ENCODE results near the gene AFF3.

Gene AFF3

GRCh38 chr2:100151310-100151709, 8.9 kb upstream of the AFF3 start:
- no peak for DNase-seq (ENCODE audit: low read depth in 2 of 3, low spot score in 1 of 3)

DNA sequence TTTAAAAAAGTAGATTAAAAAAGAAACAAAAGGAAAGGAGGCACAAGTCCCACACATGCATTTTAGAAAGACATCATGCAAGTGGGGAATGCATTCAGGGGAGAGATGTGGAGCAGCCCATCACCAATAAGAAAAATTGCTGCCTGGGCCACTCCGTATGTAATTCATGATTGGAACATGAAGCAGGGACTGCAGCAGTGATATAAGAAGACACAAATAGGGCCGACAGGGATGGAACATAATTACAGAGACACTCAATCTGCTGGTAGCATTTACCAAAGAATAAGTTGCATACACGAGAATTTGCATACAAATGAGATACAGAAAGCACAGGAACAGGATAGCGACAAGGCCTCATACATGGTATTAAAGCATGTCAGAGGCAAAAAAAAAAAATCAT, 6.5 kb upstream of the AFF3 start:
- DNase-seq (ENCODE audit: low read depth in 2 of 3, low spot score in 1 of 3): no peak

GRCh38 chr2:100146657-100146960, 4.2 kb upstream of the AFF3 start:
- DNase-seq (ENCODE audit: low read depth in 2 of 3, low spot score in 1 of 3): no peak

- DNase-seq (ENCODE audit: low read depth in 2 of 3, low spot score in 1 of 3): no peak
These were observed 3.7 kb upstream of the AFF3 start for GRCh38 chr2:100145893-100146656.

- DNase-seq (ENCODE audit: low read depth in 2 of 3, low spot score in 1 of 3): no peak
These were observed 896 bp upstream of the AFF3 start for GRCh38 chr2:100143286-100143685.

- DNase-seq (ENCODE audit: low read depth in 2 of 3, low spot score in 1 of 3): no peak
These were observed 484 bp downstream of the AFF3 start for GRCh38 chr2:100141906-100142305.

DNA sequence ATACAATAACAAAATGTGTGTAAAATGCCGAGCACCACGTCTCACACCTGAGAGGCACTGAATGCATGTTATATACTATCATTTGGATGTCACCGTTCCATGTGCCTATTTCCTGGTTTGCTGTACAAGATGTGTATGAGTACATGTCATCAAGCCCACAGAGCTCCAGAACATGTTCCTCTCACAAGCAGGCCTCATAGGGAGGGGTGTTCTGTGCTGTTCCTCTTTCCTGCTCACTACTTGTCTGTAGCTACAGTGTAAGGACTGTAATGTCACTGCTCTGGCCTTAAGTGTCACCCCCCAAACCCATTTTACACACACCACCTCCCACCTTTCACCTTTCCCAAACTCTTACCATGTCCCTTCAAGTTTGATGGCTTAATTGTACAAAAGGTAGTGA, 1.8 kb downstream of the AFF3 start:
- DNase-seq (ENCODE audit: low read depth in 2 of 3, low spot score in 1 of 3): no peak

GRCh38 chr2:100137866-100138570, 4.4 kb downstream of the AFF3 start:
- no peak for DNase-seq (ENCODE audit: low read depth in 2 of 3, low spot score in 1 of 3)

- no peak for DNase-seq (ENCODE audit: low read depth in 2 of 3, low spot score in 1 of 3)
These were observed 5.1 kb downstream of the AFF3 start for GRCh38 chr2:100137318-100137717.

- DNase-seq (ENCODE audit: low read depth in 2 of 3, low spot score in 1 of 3): no peak
These were observed 6.1 kb downstream of the AFF3 start for GRCh38 chr2:100136310-100136709.

GRCh38 chr2:100135415-100135814, 7.0 kb downstream of the AFF3 start:
- DNase-seq (ENCODE audit: low read depth in 2 of 3, low spot score in 1 of 3): no peak

- DNase-seq (ENCODE audit: low read depth in 2 of 3, low spot score in 1 of 3): no peak
These were observed 11.6 kb downstream of the AFF3 start for GRCh38 chr2:100130595-100131391.

DNA sequence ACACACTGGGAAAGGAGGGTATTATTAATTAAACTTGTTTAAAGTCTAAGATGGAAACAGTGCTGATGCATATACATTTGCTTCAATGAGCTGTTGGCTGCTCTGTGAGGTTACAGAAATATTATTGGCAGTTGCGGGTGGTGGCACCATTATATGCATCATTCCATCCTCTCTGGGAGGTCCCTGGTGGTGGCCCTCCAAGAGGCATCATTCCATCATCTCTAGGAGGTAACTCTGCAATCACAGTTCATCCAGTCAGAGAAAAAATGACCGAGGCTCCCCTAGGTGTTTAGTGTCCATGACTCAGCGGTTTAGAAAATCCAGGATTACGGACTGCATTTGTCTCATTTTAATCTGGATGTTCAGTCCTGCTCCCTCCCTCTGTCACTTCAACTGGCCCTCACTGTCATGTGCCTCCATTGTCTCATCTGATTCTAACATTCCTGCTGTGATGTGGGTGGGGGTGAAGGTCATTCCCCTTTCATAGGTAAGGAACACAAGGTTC, 15.4 kb downstream of the AFF3 start:
- DNase-seq (ENCODE audit: low read depth in 2 of 3, low spot score in 1 of 3): no peak

GRCh38 chr2:100126201-100126600, 16.2 kb downstream of the AFF3 start:
- no peak for DNase-seq (ENCODE audit: low read depth in 2 of 3, low spot score in 1 of 3)

DNA sequence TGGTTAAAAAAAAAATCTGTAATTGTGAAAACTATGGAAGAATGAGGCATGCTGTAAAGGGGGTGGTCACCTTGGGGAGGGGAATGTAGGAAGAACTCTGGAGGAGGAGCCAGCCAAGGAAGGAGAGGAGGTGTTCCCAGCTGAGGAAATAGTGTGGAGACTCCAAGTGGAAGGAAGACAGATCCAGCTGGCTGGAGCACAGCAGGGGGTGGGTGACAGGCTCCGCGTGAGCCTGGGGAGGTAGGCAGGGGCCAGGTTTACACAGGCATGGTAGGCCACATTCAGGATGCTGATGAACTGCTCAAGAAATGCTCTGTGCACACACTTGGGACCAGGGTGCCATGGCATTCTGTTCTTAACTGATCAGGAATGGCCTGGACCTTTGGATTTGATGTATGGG, 16.8 kb downstream of the AFF3 start:
- no peak for DNase-seq (ENCODE audit: low read depth in 2 of 3, low spot score in 1 of 3)

DNA sequence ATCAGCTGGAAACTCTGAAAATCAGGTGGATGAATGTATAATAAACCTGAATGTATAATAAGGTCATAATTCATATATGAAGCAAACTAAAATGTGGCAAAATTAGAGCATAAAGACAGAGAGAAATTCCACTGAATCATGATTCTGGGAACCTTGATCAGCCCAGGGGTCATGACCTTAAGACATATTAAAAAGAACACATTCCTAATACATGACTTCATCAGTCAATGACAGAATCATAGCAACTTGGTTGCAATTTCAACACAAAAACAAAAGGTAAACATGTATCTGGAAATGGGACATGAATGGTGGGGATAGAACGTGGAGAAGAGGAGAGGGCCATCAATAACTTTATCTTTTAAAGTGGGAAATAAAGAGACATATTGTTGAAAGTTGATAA, 17.6 kb downstream of the AFF3 start:
- DNase-seq (ENCODE audit: low read depth in 2 of 3, low spot score in 1 of 3): no peak

DNA sequence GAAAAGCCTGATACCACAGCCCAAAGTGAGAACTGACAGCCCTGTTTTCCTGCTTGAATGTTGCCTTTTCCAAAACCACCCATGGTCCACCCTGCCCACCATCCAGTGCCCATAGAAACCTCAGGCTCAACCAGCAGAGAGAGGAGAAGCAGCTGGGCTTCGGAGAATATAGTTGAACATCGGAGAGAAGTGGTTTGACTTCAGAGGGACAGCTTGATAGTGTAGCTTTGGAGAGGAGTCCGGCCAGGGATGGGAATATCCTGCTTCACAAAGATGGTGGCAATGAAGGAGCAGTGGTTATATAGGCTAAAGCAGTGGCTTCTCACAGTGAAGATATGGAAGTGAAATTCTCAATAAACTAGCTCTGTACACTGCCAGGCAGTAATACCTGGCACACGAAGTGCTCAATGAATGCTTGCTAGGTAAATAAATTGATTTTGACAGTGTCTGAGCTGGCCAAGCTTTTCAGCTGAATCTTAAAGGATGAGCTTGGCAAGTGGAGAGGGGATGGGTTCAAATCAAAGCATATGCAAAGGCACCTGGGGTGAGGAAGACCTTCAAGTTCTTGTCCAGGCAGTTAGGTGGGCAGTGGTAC, 21.2 kb downstream of the AFF3 start:
- DNase-seq (ENCODE audit: low read depth in 2 of 3, low spot score in 1 of 3): no peak

DNA sequence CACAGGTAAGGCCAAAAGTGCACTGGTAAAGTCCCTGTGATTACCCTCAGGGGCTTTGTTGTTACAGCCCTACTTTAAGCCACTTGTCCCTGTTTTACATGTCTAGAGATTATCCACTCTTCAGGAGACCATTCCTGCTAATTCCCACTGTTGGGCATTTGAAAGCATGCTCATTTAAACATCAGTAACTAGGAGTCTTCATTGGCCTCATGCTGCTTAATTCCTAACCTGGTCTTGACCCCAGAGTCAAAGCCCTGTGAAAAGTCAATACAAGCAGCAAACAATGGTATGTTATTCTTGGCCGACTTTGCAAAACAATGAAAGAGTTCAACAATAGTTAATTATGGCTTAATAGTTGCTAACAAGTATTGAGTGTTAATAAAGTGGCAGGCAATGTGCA, 23.2 kb downstream of the AFF3 start:
- no peak for DNase-seq (ENCODE audit: low read depth in 2 of 3, low spot score in 1 of 3)

- no peak for DNase-seq (ENCODE audit: low read depth in 2 of 3, low spot score in 1 of 3)
These were observed 28.4 kb downstream of the AFF3 start for GRCh38 chr2:100113990-100114433.

DNA sequence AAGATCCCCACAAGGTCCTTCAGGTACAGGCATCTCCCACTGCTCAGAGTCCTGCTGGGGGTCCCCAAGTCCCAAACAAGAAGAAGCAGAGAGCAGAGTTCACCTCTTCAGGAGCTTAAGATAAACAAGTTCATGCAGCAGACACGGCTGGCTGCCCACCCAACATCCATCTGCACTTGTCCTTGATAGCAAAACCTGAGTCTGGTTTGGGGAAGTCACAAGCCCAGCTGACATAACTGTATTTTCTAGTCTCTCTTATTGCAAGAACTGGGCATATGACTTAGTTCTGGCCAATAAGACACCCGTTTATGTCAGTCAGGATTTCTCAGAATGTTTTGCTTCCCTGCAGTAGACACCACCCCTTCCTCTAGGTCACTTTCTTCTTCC, 31.8 kb downstream of the AFF3 start:
- no peak for DNase-seq (ENCODE audit: low read depth in 2 of 3, low spot score in 1 of 3)

DNA sequence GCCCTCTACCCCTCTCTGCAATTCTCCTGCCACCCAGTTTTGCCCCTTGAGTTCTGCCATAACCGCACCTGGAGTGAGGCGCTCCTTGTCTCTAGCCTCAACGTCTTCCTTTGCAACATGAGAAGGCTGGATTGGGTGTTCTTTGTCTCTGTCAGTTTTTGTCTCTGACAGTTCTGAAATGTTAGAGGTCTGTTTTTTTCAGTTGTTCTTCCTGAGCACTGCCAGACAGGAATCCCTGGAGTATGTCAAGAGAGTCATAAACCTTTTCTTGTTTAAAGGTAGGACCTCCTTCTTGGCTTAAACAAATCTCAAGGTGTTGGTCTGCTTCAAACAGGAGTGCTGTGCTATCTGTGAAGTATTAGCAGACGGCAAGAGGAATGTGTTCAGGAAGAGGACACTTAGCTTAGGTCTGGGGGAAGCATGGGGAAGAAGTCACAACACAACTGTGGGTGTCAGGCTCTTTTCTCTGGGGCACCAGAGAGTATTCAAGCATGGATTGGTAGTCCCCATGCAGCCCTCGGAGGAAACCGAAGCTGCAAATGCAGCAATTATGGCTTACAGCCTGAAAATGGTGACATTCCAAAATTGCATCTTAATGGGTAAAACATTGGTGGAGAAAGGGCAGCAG, 32.3 kb downstream of the AFF3 start:
- no peak for DNase-seq (ENCODE audit: low read depth in 2 of 3, low spot score in 1 of 3)
